Fibroblast of lung (primary cell): ENCODE data around the gene ARHGEF33.

Experiments used
- CTCF ChIP-seq, 2 donors: IDR thresholded peaks in 1 of 2; conservative IDR thresholded peaks in 1 of 2; 1 replicate in 1 of 2; 2 replicates in 1 of 2; pipeline ENCODE4 v1.5.1; 2011 to 2012; ENCODE audit warnings: low read length in 2 of 2, control low read depth in 1 of 2, inconsistent platforms in 1 of 2, low read depth in 1 of 2, mild to moderate bottlenecking in 1 of 2
- EZH2 ChIP-seq: IDR thresholded peaks from 2 replicates; pipeline ENCODE4 v1.5.1; 2012; ENCODE audit warnings: low read length, control low read depth, mild to moderate bottlenecking; ENCODE audit errors: missing control alignments

- TF ChIP-seq CTCF (conservative IDR thresholded peaks at IDR 0.05 in 1 of 2, IDR thresholded peaks at IDR 0.05 in 1 of 2; ENCODE audit: low read depth in 1 of 2, low read length in 2 of 2) (no peak), EZH2 (no peak)
Observed at GRCh38 chr2:38866773-38867443, 22.8 kb upstream of the ARHGEF33 start.
